Muscle layer of duodenum (tissue), 2 donors: Measurements from ENCODE around the gene MOK.

Experiments used
- H3K27ac ChIP-seq: one replicate; pipeline ENCODE4 v1.7.0; 2013; ENCODE audit warnings: mild to moderate bottlenecking, low read length
- H3K27me3 ChIP-seq: one replicate; pipeline ENCODE4 v1.7.0; 2013; ENCODE audit warnings: low read depth, mild to moderate bottlenecking, control low read depth, low read length
- H3K36me3 ChIP-seq, 2 donors: one replicate each; pipeline ENCODE4 v1.7.0; 2013; ENCODE audit warnings: low read length in 2 of 2, control low read depth in 1 of 2, mild to moderate bottlenecking in 1 of 2; ENCODE audit not compliant: insufficient read depth in 2 of 2, control insufficient read depth in 1 of 2
- H3K4me1 ChIP-seq, 2 donors: one replicate each; pipeline ENCODE4 v1.7.0; 2013; ENCODE audit warnings: low read length in 2 of 2, mild to moderate bottlenecking in 2 of 2, control low read depth in 1 of 2, moderate library complexity in 1 of 2; ENCODE audit not compliant: insufficient read depth in 2 of 2, control insufficient read depth in 1 of 2
- H3K4me3 ChIP-seq, 2 donors: one replicate each; pipeline ENCODE4 v1.7.0; 2013; ENCODE audit warnings: low read length in 2 of 2, low read depth in 1 of 2, mild to moderate bottlenecking in 1 of 2
- H3K9me3 ChIP-seq, 2 donors: one replicate each; pipeline ENCODE4 v1.7.0; 2013; ENCODE audit warnings: low read length in 2 of 2, control low read depth in 1 of 2, mild to moderate bottlenecking in 1 of 2; ENCODE audit not compliant: control insufficient read depth in 1 of 2
- donor health status: healthy.

MOK gene

GRCh38 chr14:102183886-102184285 lies 121.1 kb downstream of the MOK start:
- no peak overlapping the region for H3K4me3 ChIP-seq
- H3K4me1 ChIP-seq = peaks cover 7 to 45% of the 10 kb centered on the region in 2 donors
- H3K27ac ChIP-seq = no peak overlapping the region
- no peaks in the 10 kb centered on the region for H3K9me3 ChIP-seq
- no peaks in the 10 kb centered on the region for H3K27me3 ChIP-seq
- H3K36me3 ChIP-seq = no peaks in the 10 kb centered on the region

GRCh38 chr14:102182936-102183619 lies 121.9 kb downstream of the MOK start:
- no peak overlapping the region for H3K4me3 ChIP-seq
- H3K27ac ChIP-seq = no peak overlapping the region

GRCh38 chr14:102182190-102182589 lies 122.8 kb downstream of the MOK start:
- H3K4me3 ChIP-seq = no peak overlapping the region
- no peaks in the 10 kb centered on the region for H3K9me3 ChIP-seq
- H3K4me1 ChIP-seq = peaks cover 0 to 44% of the 10 kb centered on the region in 2 donors
- H3K27me3 ChIP-seq = no peaks in the 10 kb centered on the region
- H3K36me3 ChIP-seq = no peaks in the 10 kb centered on the region
- H3K27ac ChIP-seq = no peak overlapping the region

More at GRCh38 chr14:102182936-102183619, 121.9 kb downstream of the MOK start:
- Histone ChIP-seq H3K27me3 (no peaks in the 10 kb centered on the region), H3K4me1 (peaks cover 7 to 45% of the 10 kb centered on the region in 2 donors), H3K9me3 (no peaks in the 10 kb centered on the region), H3K36me3 (no peaks in the 10 kb centered on the region)

- no peak overlapping the region for H3K27ac ChIP-seq
Observed at GRCh38 chr14:102181187-102181586, 123.8 kb downstream of the MOK start.

GRCh38 chr14:102180248-102180998 lies 124.5 kb downstream of the MOK start:
- Histone ChIP-seq H3K27ac (no peak overlapping the region), H3K4me1 (peaks cover 0 to 36% of the 10 kb centered on the region in 2 donors), H3K4me3 (no peak overlapping the region)

More at GRCh38 chr14:102181187-102181586, 123.8 kb downstream of the MOK start:
- Histone ChIP-seq H3K4me3 (no peak overlapping the region), H3K36me3 (no peaks in the 10 kb centered on the region), H3K4me1 (peaks cover 0 to 37% of the 10 kb centered on the region in 2 donors), H3K27me3 (no peaks in the 10 kb centered on the region), H3K9me3 (no peaks in the 10 kb centered on the region)

More at GRCh38 chr14:102180248-102180998, 124.5 kb downstream of the MOK start:
- no peaks in the 10 kb centered on the region for H3K27me3 ChIP-seq
- no peaks in the 10 kb centered on the region for H3K36me3 ChIP-seq
- H3K9me3 ChIP-seq = no peaks in the 10 kb centered on the region
